ENCODE results near the gene ARHGAP26. TPM values are rescaled to one million over a fixed set of nuclear protein-coding genes. Genes with fewer than 3 reads are reported as not detected.
A peak's percentile ranks its signal among the peaks of the same experiment; 100 is the strongest.

ARHGAP26 gene
- total RNA-seq, 2 donors from 2014 or later, result 15.7 to 23.4 TPM

- H3K36me3 Mint-ChIP-seq, result peaks cover 6 to 25% of the 10 kb centered on the region in 2 donors
- H3K9me3 Mint-ChIP-seq, result no peaks in the 10 kb centered on the region
- DNase-seq (ENCODE audit: low spot score in 2 of 2) (no peak), ATAC-seq (peak in 1 of 2 donors; percentile 48)
- H3K27ac Mint-ChIP-seq, result no peak overlapping the region
These were observed 276.9 kb downstream of the ARHGAP26 start for GRCh38 chr5:143047091-143047490.

DNA sequence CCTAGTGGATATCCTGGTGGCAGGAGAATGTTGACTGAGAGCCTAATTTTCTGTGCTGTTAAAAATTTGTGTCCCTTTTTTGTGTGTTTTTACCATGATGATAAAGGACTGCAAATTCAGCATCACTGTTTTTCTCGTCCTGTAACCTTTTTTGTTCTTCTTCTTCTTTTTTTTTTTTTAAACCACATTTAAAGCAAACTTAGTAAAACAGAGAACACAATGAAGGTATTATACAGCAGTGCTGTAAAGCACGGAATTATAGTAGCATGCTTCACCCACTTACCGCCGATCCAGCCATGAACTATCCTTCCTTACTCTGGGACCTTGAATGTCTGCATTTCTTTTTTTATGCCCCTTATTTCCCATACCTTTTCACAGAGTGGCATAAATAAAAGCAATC, 280.0 kb downstream of the ARHGAP26 start:
- Mint-ChIP-seq H3K27ac (peak overlapping the region; percentile 23 to 58), H3K36me3 (peaks cover 0 to 14% of the 10 kb centered on the region in 2 donors), H3K9me3 (no peaks in the 10 kb centered on the region)
- DNase-seq (ENCODE audit: low spot score in 2 of 2), result no peak
- ATAC-seq, result peak; percentile 51 to 72

- ATAC-seq (no peak), DNase-seq (ENCODE audit: low spot score in 2 of 2) (no peak)
- no peaks in the 10 kb centered on the region for H3K9me3 Mint-ChIP-seq
- no peak overlapping the region for H3K27ac Mint-ChIP-seq
- H3K36me3 Mint-ChIP-seq, result peaks cover 0 to 15% of the 10 kb centered on the region in 2 donors
These were observed 281.3 kb downstream of the ARHGAP26 start for GRCh38 chr5:143051244-143052058.

DNA sequence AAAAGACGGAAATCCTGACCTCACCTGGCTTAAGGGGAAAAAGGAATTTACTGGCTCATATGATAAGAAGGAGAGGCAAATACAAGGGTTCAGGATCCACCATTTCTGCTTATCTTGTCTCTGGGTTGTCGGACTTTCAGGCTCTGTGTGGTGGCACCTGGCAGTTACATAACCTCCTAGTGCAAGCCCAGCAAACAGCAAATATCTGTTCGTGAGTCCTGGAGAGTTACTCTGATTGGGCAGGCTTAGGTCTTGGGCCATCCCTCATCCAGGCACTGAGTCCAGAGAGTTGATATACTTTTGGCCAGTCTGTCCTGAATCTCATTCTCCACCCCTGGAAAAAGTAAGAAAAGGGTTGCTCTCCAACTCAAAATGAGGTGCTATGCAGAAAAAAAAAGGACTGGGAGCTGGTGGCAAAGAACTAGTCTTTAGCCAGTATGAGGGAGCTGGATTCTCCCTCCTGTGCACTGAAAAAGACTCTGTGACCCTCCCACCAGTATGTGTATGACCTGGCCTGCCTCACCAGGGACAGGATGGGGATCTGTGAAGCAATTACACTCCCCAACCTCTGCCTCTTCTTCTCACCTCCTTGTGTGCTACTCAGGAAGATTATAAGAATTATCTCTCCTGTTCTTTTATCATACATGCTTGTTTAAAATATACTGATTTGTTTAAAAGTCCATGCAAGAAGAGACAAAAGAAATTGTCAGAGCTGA, 282.9 kb downstream of the ARHGAP26 start:
- no peak for ATAC-seq
- Mint-ChIP-seq H3K9me3 (no peaks in the 10 kb centered on the region), H3K27ac (no peak overlapping the region), H3K36me3 (peaks cover 11 to 24% of the 10 kb centered on the region in 2 donors)
- no peak for DNase-seq (ENCODE audit: low spot score in 2 of 2)

DNA sequence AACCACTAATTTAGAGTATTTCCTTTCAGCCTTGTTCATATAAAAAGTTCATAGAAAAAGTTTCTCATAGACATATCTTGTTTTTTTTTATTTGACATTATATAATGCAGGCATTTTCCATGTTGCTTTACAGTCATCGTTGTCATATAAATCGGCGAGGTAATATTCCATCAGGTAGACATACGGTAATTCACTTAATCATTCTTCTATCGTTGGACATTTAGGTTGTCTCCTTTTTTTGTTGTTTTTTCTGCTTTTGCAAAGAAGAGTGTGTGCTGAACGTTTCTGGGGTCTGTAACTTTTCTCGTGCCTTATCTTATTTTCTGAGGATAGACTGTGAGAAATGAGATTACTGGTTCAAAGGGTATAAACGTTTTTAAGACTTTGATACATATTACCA, 283.6 kb downstream of the ARHGAP26 start:
- H3K36me3 Mint-ChIP-seq, result peaks cover 18 to 27% of the 10 kb centered on the region in 2 donors
- peaks cover 0 to 5% of the 10 kb centered on the region in 2 donors for H3K9me3 Mint-ChIP-seq
- ATAC-seq (no peak), DNase-seq (ENCODE audit: low spot score in 2 of 2) (no peak)
- peak overlapping the region; percentile 11 to 76 for H3K27ac Mint-ChIP-seq

GRCh38 chr5:143054480-143054941, 284.3 kb downstream of the ARHGAP26 start:
- ATAC-seq (peak; percentile 14 to 38), DNase-seq (ENCODE audit: low spot score in 2 of 2) (no peak)
- peaks cover 20 to 31% of the 10 kb centered on the region in 2 donors for H3K36me3 Mint-ChIP-seq
- H3K9me3 Mint-ChIP-seq, result peaks cover 0 to 5% of the 10 kb centered on the region in 2 donors
- H3K27ac Mint-ChIP-seq, result peak overlapping the region; percentile 76 to 82

- H3K27ac Mint-ChIP-seq, result peak overlapping the region; percentile 76 to 99
- ATAC-seq (peak; percentile 32 to 77), DNase-seq (ENCODE audit: low spot score in 2 of 2) (no peak)
- H3K9me3 Mint-ChIP-seq, result peaks cover 0 to 8% of the 10 kb centered on the region in 2 donors
- H3K36me3 Mint-ChIP-seq, result peaks cover 20 to 27% of the 10 kb centered on the region in 2 donors
These were observed 285.6 kb downstream of the ARHGAP26 start for GRCh38 chr5:143055596-143056338.

GRCh38 chr5:143056339-143056704, 286.1 kb downstream of the ARHGAP26 start:
- ATAC-seq (peak; percentile 65 to 70), DNase-seq (ENCODE audit: low spot score in 2 of 2) (no peak)
- Mint-ChIP-seq H3K36me3 (peaks cover 20 to 27% of the 10 kb centered on the region in 2 donors), H3K9me3 (peaks cover 0 to 8% of the 10 kb centered on the region in 2 donors), H3K27ac (peak overlapping the region; percentile 76 to 99)

- peak; percentile 19 to 39 for ATAC-seq
- H3K36me3 Mint-ChIP-seq, result peaks cover 20 to 27% of the 10 kb centered on the region in 2 donors
- DNase-seq (ENCODE audit: low spot score in 2 of 2), result no peak
- peaks cover 0 to 8% of the 10 kb centered on the region in 2 donors for H3K9me3 Mint-ChIP-seq
- H3K27ac Mint-ChIP-seq, result peak overlapping the region; percentile 76 to 99
These were observed 286.8 kb downstream of the ARHGAP26 start for GRCh38 chr5:143056792-143057579.

DNA sequence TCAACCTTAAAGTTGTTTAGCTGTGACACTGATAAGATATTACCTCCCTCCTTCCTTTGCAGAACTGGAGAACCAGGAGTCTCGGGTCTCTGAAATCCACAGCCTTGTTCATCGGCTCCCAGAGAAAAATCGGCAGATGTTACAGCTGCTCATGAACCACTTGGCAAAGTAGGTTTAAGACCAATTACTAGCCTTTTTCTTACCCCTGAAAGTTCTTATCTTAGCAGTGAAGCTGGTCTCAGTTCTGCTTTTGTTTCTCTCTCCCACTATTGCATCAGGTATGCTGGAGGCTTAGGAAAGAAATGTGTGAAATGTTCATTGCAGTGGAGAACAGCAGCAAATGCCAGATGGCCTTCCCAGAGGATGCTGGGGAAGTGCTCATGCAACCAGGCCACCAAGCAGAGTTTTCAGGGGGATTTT, 287.4 kb downstream of the ARHGAP26 start:
- peak overlapping the region; percentile 76 to 99 for H3K27ac Mint-ChIP-seq
- H3K9me3 Mint-ChIP-seq, result peaks cover 0 to 8% of the 10 kb centered on the region in 2 donors
- peaks cover 26 to 27% of the 10 kb centered on the region in 2 donors for H3K36me3 Mint-ChIP-seq
- DNase-seq (ENCODE audit: low spot score in 2 of 2) (no peak), ATAC-seq (no peak)

- Mint-ChIP-seq H3K27ac (no peak overlapping the region), H3K9me3 (peaks cover 0 to 15% of the 10 kb centered on the region in 2 donors), H3K36me3 (peaks cover 36 to 39% of the 10 kb centered on the region in 2 donors)
- DNase-seq (ENCODE audit: low spot score in 2 of 2) (no peak), ATAC-seq (no peak)
These were observed 289.2 kb downstream of the ARHGAP26 start for GRCh38 chr5:143059355-143059754.

DNA sequence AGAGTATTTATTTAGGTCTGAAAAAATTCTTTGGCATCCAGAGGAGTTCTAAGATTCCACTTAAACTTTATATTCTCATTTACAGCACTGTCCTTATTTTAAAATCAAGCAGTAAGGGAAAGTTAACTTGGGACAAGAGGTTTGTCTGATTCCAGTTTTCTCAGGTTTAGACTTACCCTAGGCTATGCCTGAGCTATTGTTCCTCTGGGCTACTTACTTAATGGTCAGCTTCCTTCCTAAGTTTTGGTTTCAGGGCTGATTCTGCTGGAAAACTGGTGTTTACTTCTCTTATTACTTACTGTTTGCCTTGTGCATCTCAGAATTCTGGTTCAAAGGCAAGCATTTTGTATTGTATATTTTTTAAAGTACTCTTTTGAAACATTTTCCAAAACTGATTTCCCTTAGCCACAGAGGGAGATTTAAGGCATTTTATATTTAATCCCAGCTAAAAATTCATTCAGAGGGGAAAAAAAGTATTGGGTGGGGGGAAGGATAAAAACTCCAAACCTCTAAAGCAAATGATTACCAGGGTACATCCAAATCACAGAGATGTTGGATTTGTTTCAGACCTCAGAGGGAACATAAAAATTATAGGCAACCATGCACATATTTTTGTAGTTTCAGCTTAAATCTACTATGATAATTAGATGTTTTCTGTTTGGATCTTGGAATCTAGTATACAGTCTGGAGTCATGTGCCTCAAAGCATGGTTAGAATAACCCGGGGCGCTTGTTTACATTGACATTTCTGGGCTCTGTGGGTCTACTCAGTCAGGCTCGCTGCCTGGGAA, 290.0 kb downstream of the ARHGAP26 start:
- Mint-ChIP-seq H3K9me3 (peaks cover 0 to 15% of the 10 kb centered on the region in 2 donors), H3K36me3 (peaks cover 31 to 42% of the 10 kb centered on the region in 2 donors), H3K27ac (no peak overlapping the region)
- ATAC-seq, result no peak
- DNase-seq (ENCODE audit: low spot score in 2 of 2), result no peak

GRCh38 chr5:143061161-143061945, 291.2 kb downstream of the ARHGAP26 start:
- Mint-ChIP-seq H3K9me3 (peaks cover 0 to 15% of the 10 kb centered on the region in 2 donors), H3K27ac (no peak overlapping the region), H3K36me3 (peaks cover 30 to 52% of the 10 kb centered on the region in 2 donors)
- no peak for ATAC-seq
- no peak for DNase-seq (ENCODE audit: low spot score in 2 of 2)

DNA sequence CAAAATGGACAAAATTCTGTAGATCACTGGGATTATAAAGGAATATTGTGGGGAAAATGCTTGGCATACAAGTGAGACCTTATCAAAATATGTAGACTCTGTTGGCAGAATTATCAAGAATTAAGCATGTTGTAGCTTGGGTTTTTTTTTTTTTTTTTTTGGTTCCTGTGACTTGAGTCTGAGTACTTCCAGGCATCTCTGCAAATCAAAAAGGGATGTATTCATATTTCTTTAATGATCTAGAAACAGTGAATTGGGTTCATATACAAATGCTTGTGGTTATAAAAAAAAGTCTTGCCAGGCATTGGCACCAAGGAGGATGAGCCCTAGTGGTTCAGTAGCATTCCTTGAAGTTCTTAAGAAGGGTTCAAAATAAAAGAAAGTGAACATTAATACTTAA, 292.2 kb downstream of the ARHGAP26 start:
- ATAC-seq, result no peak
- Mint-ChIP-seq H3K36me3 (peaks cover 23 to 48% of the 10 kb centered on the region in 2 donors), H3K9me3 (peaks cover 0 to 15% of the 10 kb centered on the region in 2 donors), H3K27ac (no peak overlapping the region)
- DNase-seq (ENCODE audit: low spot score in 2 of 2), result no peak

All from activated naive CD4-positive, alpha-beta T cell treated with anti-CD3 and anti-CD28 coated beads, Interleukin-2, amount 50 U/mL, for 72 hours (primary cell).